IMR-90 (cell line): Measurements from ENCODE around the gene PSMD6. TPM values are rescaled to one million over a fixed set of nuclear protein-coding genes. Genes with fewer than 3 reads are reported as not detected.

Source experiments
- ATAC-seq: fragments of 200-7000 bp; cut with Tn5 transposase; 2 replicates; pipeline ENCODE4 v1.9.1; 2020; ENCODE audit warnings: low read depth, mild to moderate bottlenecking, moderate library complexity
- BruUV-seq: library from RNA; stranded (reverse); fragments of 400-500 nt; replicated peaks from 2 replicates; lab custom pipeline; 2021; lab: Mats Ljungman, UMichigan
- CTCF ChIA-PET: fragments of 300-600 bp; formaldehyde crosslinking; extraction: SDS; loops from one replicate; lab custom pipeline; 2021; ENCODE audit warnings: antibody characterized with exemption; lab: Yijun Ruan, JAX
- POLR2A ChIA-PET: fragments of 300-600 bp; sonication (Branson Sonifier 250); formaldehyde crosslinking; loops from one replicate; lab custom pipeline; 2022; ENCODE audit warnings: antibody characterized with exemption; ENCODE audit not compliant: unreplicated experiment; lab: Charles Lee
- DNase-seq: peaks from one replicate; pipeline ENCODE4 v3.0.0; 2013
- H2AFZ ChIP-seq: replicated peaks from 2 replicates; pipeline ENCODE3; 2013; ENCODE audit warnings: low read length, mild to moderate bottlenecking; ENCODE audit not compliant: poor library complexity
- H2AK5ac ChIP-seq: 2 replicates; pipeline ENCODE4 v1.6.1; 2013; ENCODE audit warnings: low read depth, low read length, inconsistent platforms
- H2AK9ac ChIP-seq: replicated peaks from 2 replicates; pipeline ENCODE3; 2013; ENCODE audit warnings: mild to moderate bottlenecking, low read depth, low read length, moderate library complexity; ENCODE audit not compliant: poor library complexity
- H2BK120ac ChIP-seq: 2 replicates; pipeline ENCODE4 v1.6.1; 2013; ENCODE audit warnings: low read depth, low read length, inconsistent platforms
- H2BK15ac ChIP-seq: 3 replicates; pipeline ENCODE4 v1.6.1; 2013; ENCODE audit warnings: low read depth, low read length, inconsistent platforms
- H2BK20ac ChIP-seq: 2 replicates; pipeline ENCODE4 v1.6.1; 2013; ENCODE audit warnings: low read depth, mild to moderate bottlenecking, inconsistent platforms, low read length, moderate library complexity
- H2BK5ac ChIP-seq: 2 replicates; pipeline ENCODE4 v1.6.1; 2013; ENCODE audit warnings: mild to moderate bottlenecking, low read depth, low read length, inconsistent platforms; ENCODE audit not compliant: poor library complexity, severe bottlenecking
- H3K14ac ChIP-seq: replicated peaks from 2 replicates; pipeline ENCODE4 v1.6.1; 2013; ENCODE audit warnings: low read depth, low read length, inconsistent platforms
- H3K18ac ChIP-seq: 2 replicates; pipeline ENCODE4 v1.6.1; 2013; ENCODE audit warnings: low read depth, low read length, control low read depth
- H3K23ac ChIP-seq: 2 replicates; pipeline ENCODE4 v1.6.1; 2013; ENCODE audit warnings: low read depth, low read length, inconsistent platforms
- H3K27ac ChIP-seq: 2 replicates; pipeline ENCODE4 v1.5.1; 2013; ENCODE audit warnings: mild to moderate bottlenecking, control low read depth, low read length; ENCODE audit not compliant: insufficient read depth
- H3K27me3 ChIP-seq: 2 replicates; pipeline ENCODE4 v1.6.1; 2013; ENCODE audit warnings: low read length; ENCODE audit not compliant: control insufficient read depth, insufficient read depth
- H3K36me3 ChIP-seq: 2 replicates; pipeline ENCODE4 v1.6.1; 2013; ENCODE audit warnings: low read length, mixed read lengths; ENCODE audit not compliant: control insufficient read depth, insufficient read depth
- H3K4ac ChIP-seq: 2 replicates; pipeline ENCODE4 v1.6.1; 2013; ENCODE audit warnings: low read depth, low read length, inconsistent platforms
- H3K4me1 ChIP-seq: 2 replicates; pipeline ENCODE4 v1.6.1; 2013; ENCODE audit warnings: low read length, mixed read lengths; ENCODE audit not compliant: control insufficient read depth, insufficient read depth
- H3K4me2 ChIP-seq: 2 replicates; pipeline ENCODE4 v1.6.1; 2013; ENCODE audit warnings: low read depth, mild to moderate bottlenecking, control low read depth, low read length, moderate library complexity
- H3K4me3 ChIP-seq: 2 replicates; pipeline ENCODE4 v1.5.1; 2013; ENCODE audit warnings: low read depth, mild to moderate bottlenecking, control low read depth, low read length, moderate library complexity; ENCODE audit not compliant: insufficient read depth
- H3K56ac ChIP-seq: 2 replicates; pipeline ENCODE4 v1.6.1; 2013; ENCODE audit warnings: low read length, inconsistent platforms; ENCODE audit not compliant: insufficient read depth; ENCODE audit errors: extremely low read depth
- H3K79me1 ChIP-seq, 2 experiments: 2 replicates each; pipeline ENCODE4 v1.6.1; 2013; ENCODE audit warnings: low read length in 2 of 2, inconsistent platforms in 1 of 2, low read depth in 1 of 2
- H3K9ac ChIP-seq: 2 replicates; pipeline ENCODE4 v1.6.1; 2013; ENCODE audit warnings: low read depth, low read length, control low read depth
- H3K9me1 ChIP-seq: 2 replicates; pipeline ENCODE4 v1.6.1; 2013; ENCODE audit warnings: low read length, inconsistent platforms; ENCODE audit not compliant: insufficient read depth
- H3K9me3 ChIP-seq: 2 replicates; pipeline ENCODE4 v1.6.1; 2013; ENCODE audit warnings: low read length; ENCODE audit not compliant: control insufficient read depth, insufficient read depth
- H4K20me1 ChIP-seq: 2 replicates; pipeline ENCODE4 v1.6.1; 2013; ENCODE audit warnings: low read length, inconsistent platforms; ENCODE audit not compliant: insufficient read depth
- H4K5ac ChIP-seq: 2 replicates; pipeline ENCODE4 v1.6.1; 2013; ENCODE audit warnings: mild to moderate bottlenecking, low read depth, low read length, control low read depth
- H4K8ac ChIP-seq, 2 experiments: 2 replicates each; pipeline ENCODE4 v1.6.1; 2013; ENCODE audit warnings: low read depth in 2 of 2, low read length in 2 of 2, control low read depth in 1 of 2, inconsistent platforms in 1 of 2
- H4K91ac ChIP-seq: 2 replicates; pipeline ENCODE4 v1.6.1; 2013; ENCODE audit warnings: low read depth, low read length, inconsistent platforms; ENCODE audit not compliant: insufficient read depth
- BHLHE40 ChIP-seq: fragments of 150-350 bp; IDR thresholded peaks from 2 replicates; pipeline ENCODE4 v1.6.1; 2016; ENCODE audit warnings: mild to moderate bottlenecking, low read depth, low read length
- CEBPB ChIP-seq: IDR thresholded peaks from 2 replicates; pipeline ENCODE4 v1.6.1; 2012; ENCODE audit warnings: low read depth, low read length, improper control_type of control experiment
- CHD1 ChIP-seq: IDR thresholded peaks from 2 replicates; pipeline ENCODE4 v1.6.1; 2012; ENCODE audit warnings: low read depth, low read length, improper control_type of control experiment
- CTCF ChIP-seq: conservative IDR thresholded peaks from 2 replicates; pipeline ENCODE4 v1.5.1; 2012; ENCODE audit warnings: mild to moderate bottlenecking, low read depth, low read length, improper control_type of control experiment
- FOS ChIP-seq: fragments of 150-350 bp; IDR thresholded peaks from 2 replicates; pipeline ENCODE4 v1.6.1; 2016; ENCODE audit warnings: low read depth, low read length
- MAFK ChIP-seq: IDR thresholded peaks from 2 replicates; pipeline ENCODE4 v1.6.1; 2012; ENCODE audit warnings: low read depth, low read length, improper control_type of control experiment
- MAZ ChIP-seq: IDR thresholded peaks from 2 replicates; pipeline ENCODE4 v1.6.1; 2012; ENCODE audit warnings: low read depth, mild to moderate bottlenecking, low read length, improper control_type of control experiment, moderate library complexity, borderline replicate concordance
- MXI1 ChIP-seq: IDR thresholded peaks from 2 replicates; pipeline ENCODE4 v1.6.1; 2012; ENCODE audit warnings: low read depth, mild to moderate bottlenecking, low read length, moderate library complexity, borderline replicate concordance
- POLR2A ChIP-seq: IDR thresholded peaks from 2 replicates; pipeline ENCODE4 v1.6.1; 2012; ENCODE audit warnings: mild to moderate bottlenecking, low read depth, low read length
- RAD21 ChIP-seq: IDR thresholded peaks from 2 replicates; pipeline ENCODE4 v1.6.1; 2012; ENCODE audit warnings: low read length, improper control_type of control experiment
- RCOR1 ChIP-seq: IDR thresholded peaks from 2 replicates; pipeline ENCODE4 v1.6.1; 2012; ENCODE audit warnings: mild to moderate bottlenecking, low read length, improper control_type of control experiment; ENCODE audit not compliant: insufficient replicate concordance
- RFX5 ChIP-seq: IDR thresholded peaks from 2 replicates; pipeline ENCODE4 v1.8.0; 2012; ENCODE audit warnings: low read depth, mild to moderate bottlenecking, low read length, moderate library complexity
- WGBS, 2 experiments: methylation state at CpG; one replicate each; pipeline versions ENCODE4 v1.1.5 to v1.1.7; 2013; ENCODE audit warnings: missing lambda C conversion rate in 2 of 2; ENCODE audit not compliant: insufficient read length in 1 of 2; ENCODE audit errors: extremely low coverage in 2 of 2; 5-methylcytosine and 5-hydroxymethylcytosine counted together
- dilution Hi-C: fragments of 300-500 bp; cut with HindIII; formaldehyde crosslinking; loops from one replicate; pipeline ENCODE4 v1.14.3; 2018; ENCODE audit warnings: low sequenced_read_pairs; ENCODE audit not compliant: unreplicated experiment
- in situ Hi-C: fragments of 300-500 bp; cut with MboI; formaldehyde crosslinking; loops from 3 replicates; pipeline ENCODE4 v1.14.3; 2019; ENCODE audit warnings: low sequenced_read_pairs, inconsistent platforms, mixed read lengths
- intact Hi-C: fragments of 100-400 bp; cut with micrococcal nuclease; formaldehyde crosslinking; loops from 2 replicates; pipeline ENCODE4 v1.10.0; 2022
- polyA plus RNA-seq, 3 experiments: library from polyadenylated mRNA; depleted of rRNA; stranded (reverse); fragments of >200 nt; gene quantifications; 2 replicates each; pipeline ENCODE4 v1.2.3, GENCODE V29; 2012; ENCODE audit warnings: low replicate concordance in 1 of 3
- total RNA-seq: library from RNA; depleted of rRNA; stranded (reverse); fragments of >200 nt; gene quantifications from 2 replicates; pipeline ENCODE4 v1.2.3, GENCODE V29; 2012
- TF ChIP-seq, protein P1 (sequence below): fragments of 150-350 bp; IDR thresholded peaks from 2 replicates; pipeline ENCODE4 v1.6.1; 2016; ENCODE audit warnings: low read depth, mild to moderate bottlenecking, low read length, moderate library complexity, borderline replicate concordance
- TF ChIP-seq, protein P2 (sequence below): fragments of 150-350 bp; IDR thresholded peaks from 2 replicates; pipeline ENCODE4 v1.6.1; 2017; ENCODE audit warnings: mild to moderate bottlenecking, antibody characterized with exemption, low read length, low read depth

Gene PSMD6
- total and polyA plus RNA-seq, 2 of the 4 experiments (the other 2 are of a cell fraction): 86.6 to 91.8 TPM

- no peak for TF ChIP-seq FOS
- TF ChIP-seq POLR2A: no peak
- TF ChIP-seq RCOR1: no peak
- TF ChIP-seq BHLHE40: no peak
- TF ChIP-seq CTCF: no peak
- TF ChIP-seq MAZ: no peak
- TF ChIP-seq CHD1: no peak
- no peak for TF ChIP-seq MAFK
- TF ChIP-seq, protein P1, sequence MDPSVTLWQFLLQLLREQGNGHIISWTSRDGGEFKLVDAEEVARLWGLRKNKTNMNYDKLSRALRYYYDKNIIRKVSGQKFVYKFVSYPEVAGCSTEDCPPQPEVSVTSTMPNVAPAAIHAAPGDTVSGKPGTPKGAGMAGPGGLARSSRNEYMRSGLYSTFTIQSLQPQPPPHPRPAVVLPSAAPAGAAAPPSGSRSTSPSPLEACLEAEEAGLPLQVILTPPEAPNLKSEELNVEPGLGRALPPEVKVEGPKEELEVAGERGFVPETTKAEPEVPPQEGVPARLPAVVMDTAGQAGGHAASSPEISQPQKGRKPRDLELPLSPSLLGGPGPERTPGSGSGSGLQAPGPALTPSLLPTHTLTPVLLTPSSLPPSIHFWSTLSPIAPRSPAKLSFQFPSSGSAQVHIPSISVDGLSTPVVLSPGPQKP: no peak
- TF ChIP-seq RFX5: no peak
- TF ChIP-seq, protein P2, sequence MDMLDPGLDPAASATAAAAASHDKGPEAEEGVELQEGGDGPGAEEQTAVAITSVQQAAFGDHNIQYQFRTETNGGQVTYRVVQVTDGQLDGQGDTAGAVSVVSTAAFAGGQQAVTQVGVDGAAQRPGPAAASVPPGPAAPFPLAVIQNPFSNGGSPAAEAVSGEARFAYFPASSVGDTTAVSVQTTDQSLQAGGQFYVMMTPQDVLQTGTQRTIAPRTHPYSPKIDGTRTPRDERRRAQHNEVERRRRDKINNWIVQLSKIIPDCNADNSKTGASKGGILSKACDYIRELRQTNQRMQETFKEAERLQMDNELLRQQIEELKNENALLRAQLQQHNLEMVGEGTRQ: no peak
- no peak for TF ChIP-seq MXI1
- TF ChIP-seq RAD21: no peak
- no peak for TF ChIP-seq CEBPB
- H3K4ac ChIP-seq: no peak overlapping the region
- no peak overlapping the region for H4K5ac ChIP-seq
- peaks cover 7% of the 10 kb centered on the region for H3K9me1 ChIP-seq
- ATAC-seq: no peak
- in situ Hi-C loops: loop anchor here (25.0 kb wide), 1 partner anchor 1370 kb away; no protein-coding TSS in a partner anchor
- POLR2A ChIA-PET: no interaction called here
- no peaks in the 10 kb centered on the region for H3K9me3 ChIP-seq
- CTCF ChIA-PET: interaction anchor here (0.6 to 0.8 kb wide), 2 partner anchors 17 to 146 kb away, joined by 3 to 5 read pairs; no protein-coding TSS in a partner anchor
- H3K27me3 ChIP-seq: no peaks in the 10 kb centered on the region
- no peak overlapping the region for H4K91ac ChIP-seq
- H3K4me1 ChIP-seq: peaks cover under 1% of the 10 kb centered on the region
- no peak overlapping the region for H2BK120ac ChIP-seq
- no peak overlapping the region for H3K23ac ChIP-seq
- H3K36me3 ChIP-seq: peaks cover 25% of the 10 kb centered on the region
- no TSS peak for BruUV-seq
- H3K56ac ChIP-seq: no peak overlapping the region
- DNase-seq: no peak
- no peak overlapping the region for H2BK20ac ChIP-seq
- H2BK15ac ChIP-seq: no peak overlapping the region
- no peak overlapping the region for H3K9ac ChIP-seq
- dilution Hi-C loops: no loop called here
- 100% methylated on average over 1 of the region's 4 CpGs; no CpG with 5 or more reads in 1 of the 2 experiments for WGBS, 2 experiments
- H3K4me3 ChIP-seq: no peak overlapping the region
- peaks cover 1% of the 10 kb centered on the region; the same call in 1 of the 2 replicates for H4K20me1 ChIP-seq
- no peak overlapping the region for H2AFZ ChIP-seq
- no peak overlapping the region for H3K18ac ChIP-seq
- peaks cover 55 to 63% of the 10 kb centered on the region in 2 experiments for H3K79me1 ChIP-seq
- H2BK5ac ChIP-seq: no peak overlapping the region
- no peak overlapping the region for H4K8ac ChIP-seq
- intact Hi-C loops: no loop called here
- no peak overlapping the region for H2AK5ac ChIP-seq
- H2AK9ac ChIP-seq: no peak overlapping the region
- H3K14ac ChIP-seq: no peak overlapping the region
- H3K27ac ChIP-seq: no peak overlapping the region
- H3K4me2 ChIP-seq: no peak overlapping the region
Observed at GRCh38 chr3:63981980-63982379, 41.3 kb downstream of the PSMD6 start.
